Vagina (tissue), 2 donors: Measurements from ENCODE around the gene PSMA7.

Experiments used
- POLR2A ChIP-seq, 2 donors: fragments of 450-650 bp; IDR thresholded peaks; one replicate each; pipeline ENCODE4 v1.6.1; 2017; ENCODE audit warnings: antibody characterized with exemption in 2 of 2, mild to moderate bottlenecking in 2 of 2, moderate library complexity in 2 of 2
- TF ChIP-seq, protein P1 (sequence below), 3 experiments: fragments of 450-650 bp in 2 of 3; fragments of 200-600 bp in 1 of 3; sonication (generic) in 1 of 3; IDR thresholded peaks; one replicate each; pipeline ENCODE4 v1.5.1; 2017 to 2019; ENCODE audit warnings: antibody characterized with exemption in 3 of 3, mild to moderate bottlenecking in 2 of 3, moderate library complexity in 2 of 3

DNA sequence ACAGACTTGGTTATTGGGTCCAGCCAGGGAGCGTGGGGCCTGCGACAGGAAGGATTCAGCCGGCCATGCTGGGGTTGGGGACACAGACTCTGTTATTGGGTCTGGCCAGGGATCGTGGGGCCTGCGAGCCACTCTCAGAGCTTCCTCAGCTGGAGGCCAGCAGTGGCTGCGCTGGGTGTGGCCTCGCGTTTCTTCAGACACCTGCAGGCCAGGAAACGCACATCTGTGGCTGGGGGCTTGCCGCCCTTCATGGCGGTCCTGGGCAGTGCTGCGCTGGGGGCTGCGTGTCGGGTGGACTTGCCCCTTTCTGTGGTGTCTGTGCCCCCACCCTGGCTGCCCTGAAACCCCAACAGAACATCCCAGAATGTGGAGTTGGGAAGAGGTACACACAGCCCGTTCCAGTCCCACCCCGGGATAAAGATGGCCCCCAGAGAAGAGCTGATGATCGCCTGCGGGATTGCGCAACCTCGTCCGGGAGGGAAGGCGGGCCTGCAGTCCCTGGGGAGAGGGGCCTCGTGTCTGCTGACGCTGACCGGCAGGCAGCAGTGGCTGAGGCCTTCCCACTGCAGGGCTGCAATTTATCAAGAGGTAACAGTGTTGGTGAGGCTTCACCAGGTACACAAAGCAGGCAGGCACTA, 22.7 kb upstream of the PSMA7 start:
- TF ChIP-seq, protein P1, sequence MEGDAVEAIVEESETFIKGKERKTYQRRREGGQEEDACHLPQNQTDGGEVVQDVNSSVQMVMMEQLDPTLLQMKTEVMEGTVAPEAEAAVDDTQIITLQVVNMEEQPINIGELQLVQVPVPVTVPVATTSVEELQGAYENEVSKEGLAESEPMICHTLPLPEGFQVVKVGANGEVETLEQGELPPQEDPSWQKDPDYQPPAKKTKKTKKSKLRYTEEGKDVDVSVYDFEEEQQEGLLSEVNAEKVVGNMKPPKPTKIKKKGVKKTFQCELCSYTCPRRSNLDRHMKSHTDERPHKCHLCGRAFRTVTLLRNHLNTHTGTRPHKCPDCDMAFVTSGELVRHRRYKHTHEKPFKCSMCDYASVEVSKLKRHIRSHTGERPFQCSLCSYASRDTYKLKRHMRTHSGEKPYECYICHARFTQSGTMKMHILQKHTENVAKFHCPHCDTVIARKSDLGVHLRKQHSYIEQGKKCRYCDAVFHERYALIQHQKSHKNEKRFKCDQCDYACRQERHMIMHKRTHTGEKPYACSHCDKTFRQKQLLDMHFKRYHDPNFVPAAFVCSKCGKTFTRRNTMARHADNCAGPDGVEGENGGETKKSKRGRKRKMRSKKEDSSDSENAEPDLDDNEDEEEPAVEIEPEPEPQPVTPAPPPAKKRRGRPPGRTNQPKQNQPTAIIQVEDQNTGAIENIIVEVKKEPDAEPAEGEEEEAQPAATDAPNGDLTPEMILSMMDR (IDR thresholded peaks at IDR 0.05), result no peak
- no peak for TF ChIP-seq POLR2A (IDR thresholded peaks at IDR 0.05)
